Ishikawa (cell line): Measurements from ENCODE around the gene SRD5A1.

Experiments used
- CEBPB ChIP-seq: IDR thresholded peaks from 2 replicates; pipeline ENCODE4 v1.6.1; 2012
- CREB1 ChIP-seq: IDR thresholded peaks from 2 replicates; pipeline ENCODE4 v1.6.1; 2012; ENCODE audit warnings: low read depth
- EGR1 ChIP-seq: IDR thresholded peaks from 2 replicates; pipeline ENCODE4 v1.6.1; 2012
- EP300 ChIP-seq: IDR thresholded peaks from 2 replicates; pipeline ENCODE4 v1.6.1; 2012; ENCODE audit warnings: borderline replicate concordance
- FOXM1 ChIP-seq: IDR thresholded peaks from 2 replicates; pipeline ENCODE4 v1.6.1; 2012; ENCODE audit warnings: low read depth, borderline replicate concordance
- MAX ChIP-seq: IDR thresholded peaks from 2 replicates; pipeline ENCODE4 v1.6.1; 2012
- NFIC ChIP-seq: IDR thresholded peaks from 2 replicates; pipeline ENCODE4 v1.6.1; 2012
- RAD21 ChIP-seq: IDR thresholded peaks from 2 replicates; pipeline ENCODE4 v1.6.1; 2012; ENCODE audit warnings: low read depth
- REST ChIP-seq: IDR thresholded peaks from 2 replicates; pipeline ENCODE4 v1.6.1; 2012; ENCODE audit warnings: low read depth, mild to moderate bottlenecking
- TAF1 ChIP-seq: IDR thresholded peaks from 2 replicates; pipeline ENCODE4 v1.6.1; 2012; ENCODE audit warnings: low read depth, mild to moderate bottlenecking
- TCF12 ChIP-seq: IDR thresholded peaks from 2 replicates; pipeline ENCODE4 v1.6.1; 2012; ENCODE audit warnings: low read depth
- TEAD4 ChIP-seq: IDR thresholded peaks from 2 replicates; pipeline ENCODE4 v1.6.1; 2012
- USF1 ChIP-seq: IDR thresholded peaks from 2 replicates; pipeline ENCODE4 v1.6.1; 2012
- YY1 ChIP-seq: IDR thresholded peaks from 2 replicates; pipeline ENCODE4 v1.6.1; 2012; ENCODE audit warnings: low read depth
- ZBTB7A ChIP-seq: IDR thresholded peaks from 2 replicates; pipeline ENCODE4 v1.6.1; 2012; ENCODE audit warnings: low read depth

Gene SRD5A1

GRCh38 chr5:6705959-6706358 is 72.7 kb downstream of the SRD5A1 start:
- TF ChIP-seq EGR1 = no peak
- TF ChIP-seq TCF12 = no peak
- no peak for TF ChIP-seq EP300
- TF ChIP-seq REST = no peak
- TF ChIP-seq FOXM1 = no peak
- no peak for TF ChIP-seq NFIC
- TF ChIP-seq RAD21 = no peak
- no peak for TF ChIP-seq CEBPB
- TF ChIP-seq TAF1 = no peak
- TF ChIP-seq CREB1 = no peak
- TF ChIP-seq USF1 = no peak
- TF ChIP-seq TEAD4 = no peak
- no peak for TF ChIP-seq MAX
- no peak for TF ChIP-seq ZBTB7A

- TF ChIP-seq CREB1 = no peak
- TF ChIP-seq TEAD4 = no peak
- no peak for TF ChIP-seq USF1
- TF ChIP-seq NFIC = no peak
- TF ChIP-seq MAX = no peak
- no peak for TF ChIP-seq EGR1
- no peak for TF ChIP-seq RAD21
Measured at GRCh38 chr5:6707852-6708251, 74.6 kb downstream of the SRD5A1 start.

GRCh38 chr5:6708814-6709213 is 75.6 kb downstream of the SRD5A1 start:
- TF ChIP-seq USF1 = no peak
- TF ChIP-seq FOXM1 = no peak
- TF ChIP-seq RAD21 = no peak
- TF ChIP-seq EGR1 = no peak
- TF ChIP-seq MAX = no peak
- no peak for TF ChIP-seq TCF12
- no peak for TF ChIP-seq YY1

- TF ChIP-seq CREB1 (no peak; the same call in 1 of the 2 replicates), EGR1 (no peak), EP300 (peak; percentile 82), USF1 (no peak), TCF12 (peak; percentile 92), MAX (peak; percentile 43; the same call in 1 of the 2 replicates), FOXM1 (peak; percentile 50; the same call in 1 of the 2 replicates), TAF1 (no peak), TEAD4 (peak; percentile 86), CEBPB (peak; percentile 95), YY1 (no peak), NFIC (peak; percentile 98), REST (no peak), ZBTB7A (no peak), RAD21 (no peak; the same call in 1 of the 2 replicates)
Measured at GRCh38 chr5:6710070-6710469, 76.8 kb downstream of the SRD5A1 start.

GRCh38 chr5:6710551-6711318 is 77.5 kb downstream of the SRD5A1 start:
- TF ChIP-seq EP300 = no peak
- no peak for TF ChIP-seq ZBTB7A
- no peak for TF ChIP-seq FOXM1
- no peak for TF ChIP-seq USF1
- no peak for TF ChIP-seq RAD21
- no peak for TF ChIP-seq TCF12
